AG09319 (cell line): ENCODE results near the gene ATG9B.

Experiments used
- DNase-seq: peaks from one replicate; pipeline ENCODE4 v3.0.0-alpha.2; 2010; ENCODE audit warnings: low read depth; ENCODE audit errors: extremely low read depth
- TF ChIP-seq, protein P1 (sequence below): IDR thresholded peaks from 2 replicates; pipeline ENCODE4 v1.5.1; 2011; ENCODE audit warnings: low read depth, mild to moderate bottlenecking, inconsistent platforms, low read length, moderate library complexity

ATG9B gene

DNA sequence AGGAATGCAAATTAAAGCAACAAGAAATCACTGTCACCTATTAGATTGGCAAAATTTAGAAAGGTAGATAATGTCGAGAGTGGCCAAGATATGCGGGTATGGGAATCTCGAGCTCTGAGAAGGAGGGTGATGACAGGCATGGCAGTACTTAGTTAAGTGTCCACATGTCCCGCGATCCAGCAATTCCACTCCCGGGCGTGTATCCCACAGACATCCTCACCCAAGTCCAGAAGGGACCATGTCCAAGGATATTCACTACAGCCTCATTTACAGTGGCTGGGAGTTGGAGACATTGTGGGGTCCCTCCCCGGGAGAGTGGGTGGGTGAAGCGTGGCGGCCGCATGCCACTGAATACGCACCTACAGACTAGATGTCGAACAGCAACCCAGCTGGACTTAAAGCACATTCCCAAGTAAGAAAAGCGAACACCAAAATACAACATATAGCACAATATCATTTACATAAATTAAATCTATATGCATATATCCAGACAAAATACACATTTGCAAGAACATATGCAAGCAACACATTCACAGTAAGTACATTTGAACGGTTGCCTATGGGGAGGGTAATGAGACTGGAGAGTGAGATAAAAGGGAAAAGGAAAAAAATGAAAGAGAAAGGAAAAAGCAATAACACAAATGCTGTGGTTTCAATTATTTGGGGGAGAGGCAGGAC lies 56.1 kb downstream of the ATG9B start:
- TF ChIP-seq, protein P1, sequence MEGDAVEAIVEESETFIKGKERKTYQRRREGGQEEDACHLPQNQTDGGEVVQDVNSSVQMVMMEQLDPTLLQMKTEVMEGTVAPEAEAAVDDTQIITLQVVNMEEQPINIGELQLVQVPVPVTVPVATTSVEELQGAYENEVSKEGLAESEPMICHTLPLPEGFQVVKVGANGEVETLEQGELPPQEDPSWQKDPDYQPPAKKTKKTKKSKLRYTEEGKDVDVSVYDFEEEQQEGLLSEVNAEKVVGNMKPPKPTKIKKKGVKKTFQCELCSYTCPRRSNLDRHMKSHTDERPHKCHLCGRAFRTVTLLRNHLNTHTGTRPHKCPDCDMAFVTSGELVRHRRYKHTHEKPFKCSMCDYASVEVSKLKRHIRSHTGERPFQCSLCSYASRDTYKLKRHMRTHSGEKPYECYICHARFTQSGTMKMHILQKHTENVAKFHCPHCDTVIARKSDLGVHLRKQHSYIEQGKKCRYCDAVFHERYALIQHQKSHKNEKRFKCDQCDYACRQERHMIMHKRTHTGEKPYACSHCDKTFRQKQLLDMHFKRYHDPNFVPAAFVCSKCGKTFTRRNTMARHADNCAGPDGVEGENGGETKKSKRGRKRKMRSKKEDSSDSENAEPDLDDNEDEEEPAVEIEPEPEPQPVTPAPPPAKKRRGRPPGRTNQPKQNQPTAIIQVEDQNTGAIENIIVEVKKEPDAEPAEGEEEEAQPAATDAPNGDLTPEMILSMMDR = no peak
- DNase-seq = no peak

DNA sequence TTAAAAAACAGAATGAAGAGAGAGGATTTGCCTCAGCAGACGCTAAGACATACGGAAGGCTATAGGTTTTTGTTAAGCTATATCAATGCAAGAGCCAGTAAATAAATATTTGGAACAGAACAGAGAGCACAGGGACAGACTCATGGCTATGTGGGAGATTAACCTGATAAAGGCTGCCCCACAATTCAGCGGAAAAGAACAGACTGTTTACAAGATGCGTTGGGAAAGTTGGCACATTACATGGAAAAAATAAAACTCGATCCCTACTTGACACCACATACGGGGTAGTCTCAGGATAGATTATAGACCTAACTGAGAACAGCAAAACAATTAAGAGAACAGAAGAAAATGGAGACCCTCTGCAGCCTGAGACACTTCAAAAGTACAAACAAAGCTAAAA lies 56.9 kb downstream of the ATG9B start:
- no peak for DNase-seq

DNA sequence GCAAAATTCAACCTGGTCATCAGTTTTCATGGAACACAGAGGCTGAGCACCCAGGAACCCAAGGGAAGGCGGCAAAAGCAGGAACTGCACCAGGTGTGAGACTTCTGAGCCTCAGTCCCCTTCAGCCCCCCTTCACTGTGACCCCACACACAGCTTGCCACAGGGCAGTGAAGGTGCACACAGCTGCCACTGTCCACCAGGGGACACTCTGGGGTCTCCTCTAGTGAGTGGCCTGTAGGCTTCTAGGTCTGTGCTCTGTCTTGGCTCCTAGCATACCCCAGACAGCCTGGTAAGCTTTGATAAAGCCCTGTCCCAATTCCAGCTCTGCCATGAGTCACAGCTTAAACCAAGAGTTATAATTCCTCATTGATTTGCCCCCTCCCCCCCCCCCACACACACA lies 58.3 kb downstream of the ATG9B start:
- TF ChIP-seq, protein P1 = peak; percentile 11
- no peak for DNase-seq

More for the DNA sequence above, 56.9 kb downstream of the ATG9B start:
- TF ChIP-seq, protein P1 = no peak

DNA sequence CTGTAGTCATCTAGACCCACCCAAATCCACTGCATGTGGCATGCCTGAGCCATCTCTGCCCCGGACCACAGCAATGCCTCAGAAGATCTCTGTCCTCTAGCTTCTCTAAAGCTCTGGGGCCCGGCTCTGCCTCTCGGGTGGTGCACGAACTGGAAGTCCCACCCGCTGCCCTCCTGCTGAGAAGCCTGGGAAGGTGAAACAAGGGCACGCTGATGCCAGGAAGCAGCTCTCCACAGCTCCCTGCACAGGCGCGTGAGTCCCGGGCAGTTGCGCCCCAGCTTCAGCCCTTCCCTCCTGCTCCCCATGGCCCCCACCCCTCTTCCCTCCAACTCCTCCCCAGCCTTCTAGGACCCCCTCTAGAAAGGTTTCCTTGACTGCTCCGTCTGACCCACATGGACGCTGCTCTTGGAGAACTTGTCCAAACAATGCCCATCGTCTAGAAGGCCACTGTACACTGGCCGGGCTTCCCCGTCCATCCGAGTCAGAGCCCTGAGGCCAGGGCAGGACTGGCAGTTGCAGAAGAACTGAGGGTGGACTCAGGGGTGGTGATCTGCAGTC lies 58.9 kb downstream of the ATG9B start:
- TF ChIP-seq, protein P1 = no peak
- DNase-seq = no peak
